ENCODE measurements around the gene P2RY12.

The P2RY12 gene

GRCh38 chr3:151403246-151403645, 18.7 kb upstream of the P2RY12 start:
- no peak for TF ChIP-seq CTCF (IDR thresholded peaks at IDR 0.05)

DNA sequence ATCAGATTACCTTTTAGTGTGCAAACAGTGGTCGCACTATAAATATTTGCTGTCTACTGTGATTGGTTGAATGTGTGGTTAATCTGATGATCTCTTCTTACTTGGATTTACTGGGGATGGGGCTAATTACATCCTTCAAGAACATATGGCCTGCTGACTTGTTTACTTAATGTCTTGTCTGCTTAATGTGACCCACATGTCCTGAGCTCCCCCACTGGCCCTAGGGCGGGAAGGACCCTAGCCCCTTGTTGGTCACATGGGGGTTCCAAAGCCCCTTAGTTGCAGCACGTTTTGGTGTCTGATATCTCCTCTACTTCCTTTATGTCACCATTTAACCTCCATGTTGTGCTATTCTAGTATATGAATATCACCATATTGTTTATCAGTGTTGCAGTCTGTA, 17.8 kb upstream of the P2RY12 start:
- TF ChIP-seq CTCF (IDR thresholded peaks at IDR 0.05), result no peak

GRCh38 chr3:151400341-151400740, 15.8 kb upstream of the P2RY12 start:
- no peak for TF ChIP-seq CTCF (IDR thresholded peaks at IDR 0.05)

DNA sequence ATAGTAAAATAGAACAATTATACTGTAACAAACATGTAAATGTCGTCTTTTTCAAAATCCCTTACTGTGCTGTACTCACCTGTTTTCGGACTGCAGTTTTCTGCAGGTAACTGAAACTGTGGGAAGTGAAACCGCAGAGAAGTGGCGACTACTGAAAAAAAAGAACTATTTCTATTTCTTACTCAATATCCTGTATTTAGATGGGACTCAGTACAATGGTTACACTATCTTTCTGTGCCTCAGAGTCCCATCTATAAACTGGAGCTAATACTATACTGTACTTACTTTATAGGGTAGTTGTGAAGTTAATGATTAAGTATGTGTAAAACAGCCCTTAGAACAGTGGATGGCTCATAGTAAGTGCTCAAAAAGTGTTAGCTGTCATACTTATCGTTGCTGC, 14.3 kb upstream of the P2RY12 start:
- TF ChIP-seq CTCF (IDR thresholded peaks at IDR 0.05), result no peak

- TF ChIP-seq CTCF (IDR thresholded peaks at IDR 0.05), result no peak
Measured at GRCh38 chr3:151395806-151396205, 11.3 kb upstream of the P2RY12 start.

- TF ChIP-seq CTCF (IDR thresholded peaks at IDR 0.05), result no peak
Measured at GRCh38 chr3:151394611-151395010, 10.1 kb upstream of the P2RY12 start.

GRCh38 chr3:151393941-151394340, 9.4 kb upstream of the P2RY12 start:
- no peak for TF ChIP-seq CTCF (IDR thresholded peaks at IDR 0.05)

DNA sequence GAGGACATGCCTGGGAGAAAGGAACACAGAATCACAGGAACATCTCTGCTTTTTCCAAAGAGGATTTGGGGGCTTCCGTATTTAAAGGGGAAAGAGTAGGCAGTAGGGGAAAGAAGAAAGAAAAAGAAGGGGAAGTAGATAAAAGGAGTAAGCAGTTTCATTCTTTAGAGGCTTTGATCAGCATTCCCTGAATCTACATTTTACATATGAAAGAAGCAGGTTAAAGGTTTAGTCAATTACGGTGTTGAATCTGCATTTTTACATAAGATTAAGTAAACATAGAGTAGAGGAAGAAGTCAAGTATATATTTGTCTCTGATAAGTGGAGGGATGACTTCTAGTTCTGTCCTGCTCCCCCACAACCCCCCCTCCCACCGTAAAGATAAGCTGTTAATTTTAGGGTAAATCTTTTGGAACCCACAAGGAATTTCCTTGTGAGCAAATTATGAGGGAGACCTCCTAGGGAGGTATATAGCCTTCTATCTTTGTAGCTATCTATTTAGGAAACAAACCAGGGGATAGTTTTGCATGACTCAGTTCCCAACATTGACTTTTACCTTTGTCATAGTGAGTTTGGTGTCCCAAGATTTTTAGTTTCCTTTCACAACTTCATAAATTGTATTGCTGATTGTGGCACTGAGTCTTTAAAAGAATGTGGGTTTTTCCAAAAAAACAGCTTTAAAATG, 8.7 kb upstream of the P2RY12 start:
- no peak for TF ChIP-seq CTCF (IDR thresholded peaks at IDR 0.05)

Measured in LNCAP (cell line).